Caco-2 (cell line): ENCODE measurements around the gene PROCR. TPM values are rescaled to one million over a fixed set of nuclear protein-coding genes. Genes with fewer than 3 reads are reported as not detected.
A peak's percentile ranks its signal among the peaks of the same experiment; 100 is the strongest.
"Not testable (repeated sequence)": the region's sequence is repeated elsewhere in the genome, so short reads cannot be mapped to it uniquely, and the experiment has no call there.

Source experiments
- BruUV-seq: library from RNA; stranded (reverse); fragments of 400-500 nt; replicated peaks from 2 replicates; lab custom pipeline; 2021; lab: Mats Ljungman, UMichigan
- CTCF ChIA-PET: fragments of 300-600 bp; sonication (Branson Sonifier 250); formaldehyde crosslinking; loops from one replicate; lab custom pipeline; 2022; ENCODE audit warnings: antibody characterized with exemption; lab: Charles Lee
- POLR2A ChIA-PET: fragments of 300-600 bp; sonication (Branson Sonifier 250); formaldehyde crosslinking; loops from one replicate; lab custom pipeline; 2022; ENCODE audit warnings: antibody characterized with exemption; lab: Charles Lee
- DNase-seq, 2 experiments: peaks; one replicate each; pipeline versions ENCODE4 v3.0.0 to v3.0.0-alpha.2; 2020 to 2022
- H3K27me3 ChIP-seq: replicated peaks from 2 replicates; pipeline ENCODE4 v1.6.0; 2011; ENCODE audit warnings: low read length; ENCODE audit not compliant: control insufficient read depth, insufficient read depth
- H3K36me3 ChIP-seq: 2 replicates; pipeline ENCODE4 v1.5.1; 2011; ENCODE audit warnings: low read length; ENCODE audit not compliant: control insufficient read depth, insufficient read depth
- H3K4me1 ChIP-seq: fragments of 250-450 bp; sonication (Bioruptor Pico); 2 replicates; pipeline ENCODE4 v1.5.1; 2020; ENCODE audit warnings: mild to moderate bottlenecking
- H3K4me3 ChIP-seq: 2 replicates; pipeline ENCODE4 v1.5.1; 2011; ENCODE audit warnings: low read depth, mild to moderate bottlenecking, control low read depth, low read length
- H3K9me3 ChIP-seq: fragments of 250-450 bp; sonication (Bioruptor Pico); 2 replicates; pipeline ENCODE4 v1.5.1; 2020; ENCODE audit warnings: mild to moderate bottlenecking, moderate library complexity
- H3K27ac Mint-ChIP-seq: one replicate; pipeline ENCODE4 v1.8.0; 2022; ENCODE audit warnings: mixed read lengths; ENCODE audit not compliant: unreplicated experiment
- H3K27me3 Mint-ChIP-seq: one replicate; pipeline ENCODE4 v1.8.0; 2022; ENCODE audit warnings: mixed read lengths; ENCODE audit not compliant: insufficient read depth, unreplicated experiment
- H3K36me3 Mint-ChIP-seq: one replicate; pipeline ENCODE4 v1.8.0; 2022; ENCODE audit warnings: mild to moderate bottlenecking, mixed read lengths; ENCODE audit not compliant: insufficient read depth, unreplicated experiment
- H3K4me1 Mint-ChIP-seq: one replicate; pipeline ENCODE4 v1.8.0; 2022; ENCODE audit warnings: low read depth, mixed read lengths; ENCODE audit not compliant: unreplicated experiment
- H3K4me3 Mint-ChIP-seq: one replicate; pipeline ENCODE4 v1.8.0; 2022; ENCODE audit warnings: mild to moderate bottlenecking, moderate library complexity, mixed read lengths; ENCODE audit not compliant: unreplicated experiment
- H3K9me3 Mint-ChIP-seq: one replicate; pipeline ENCODE4 v1.8.0; 2022; ENCODE audit warnings: mixed read lengths; ENCODE audit not compliant: unreplicated experiment
- CTCF ChIP-seq, 2 experiments: fragments of 200-600 bp in 1 of 2; IDR thresholded peaks; 1 replicate in 1 of 2; 2 replicates in 1 of 2; pipeline versions ENCODE4 v1.5.1 to v1.8.0; 2011 to 2022; ENCODE audit warnings: antibody characterized with exemption in 1 of 2, control low read depth in 1 of 2, inconsistent platforms in 1 of 2, low read depth in 1 of 2, low read length in 1 of 2, mild to moderate bottlenecking in 1 of 2, moderate library complexity in 1 of 2; ENCODE audit not compliant: insufficient read depth in 1 of 2, severe bottlenecking in 1 of 2, unreplicated experiment in 1 of 2
- intact Hi-C: fragments of 100-400 bp; cut with micrococcal nuclease; formaldehyde crosslinking; loops from one replicate; pipeline ENCODE4 v1.10.0; 2022; ENCODE audit not compliant: unreplicated experiment
- total RNA-seq: library from RNA; stranded (reverse); gene quantifications from 2 replicates; pipeline ENCODE4 v1.2.3, GENCODE V29; 2022

Gene PROCR
- total RNA-seq, 1 experiment from 2014 or later = 4.0 TPM

- Mint-ChIP-seq H3K4me3 (no peak overlapping the region), H3K27ac (peak overlapping the region; percentile 29), H3K27me3 (no peaks in the 10 kb centered on the region), H3K4me1 (peaks cover 52% of the 10 kb centered on the region), H3K9me3 (peaks cover 41% of the 10 kb centered on the region), H3K36me3 (peaks cover 5% of the 10 kb centered on the region)
- Histone ChIP-seq H3K27me3 (no peaks in the 10 kb centered on the region), H3K4me1 (peaks cover 61% of the 10 kb centered on the region), H3K36me3 (no peaks in the 10 kb centered on the region), H3K4me3 (no peak overlapping the region), H3K9me3 (peaks cover 21% of the 10 kb centered on the region)
- intact Hi-C loops = no loop called here
- no peak for DNase-seq
- CTCF ChIA-PET = interaction anchor here (0.6 to 4.5 kb wide), 5 partner anchors 17 to 131 kb away, joined by 3 to 37 read pairs (median 5); partner anchors contain the start of gene EDEM2
- BruUV-seq = no TSS peak
- POLR2A ChIA-PET = interaction anchor here (1.1 to 1.2 kb wide), 2 partner anchors 47 to 72 kb away, joined by 3 to 4 read pairs; no protein-coding TSS in a partner anchor
- TF ChIP-seq CTCF (IDR thresholded peaks at IDR 0.05; ENCODE audit: insufficient read depth in 1 of 2, low read depth in 1 of 2, low read length in 1 of 2, severe bottlenecking in 1 of 2, unreplicated experiment in 1 of 2) = no peak
These were observed 19.7 kb downstream of the PROCR start for GRCh38 chr20:35191419-35192117.

- Mint-ChIP-seq H3K27ac (peak overlapping the region; percentile 29), H3K27me3 (no peaks in the 10 kb centered on the region), H3K9me3 (peaks cover 49% of the 10 kb centered on the region), H3K36me3 (peaks cover 5% of the 10 kb centered on the region), H3K4me1 (peaks cover 46% of the 10 kb centered on the region), H3K4me3 (no peak overlapping the region)
- Histone ChIP-seq H3K27me3 (no peaks in the 10 kb centered on the region), H3K4me1 (peaks cover 55% of the 10 kb centered on the region), H3K4me3 (no peak overlapping the region), H3K36me3 (no peaks in the 10 kb centered on the region), H3K9me3 (peaks cover 28% of the 10 kb centered on the region)
- CTCF ChIA-PET = interaction anchor here (0.6 to 4.5 kb wide), 5 partner anchors 16 to 132 kb away, joined by 3 to 37 read pairs (median 4); partner anchors contain the start of gene EDEM2
- intact Hi-C loops = no loop called here
- no peak for TF ChIP-seq CTCF (IDR thresholded peaks at IDR 0.05; ENCODE audit: insufficient read depth in 1 of 2, low read depth in 1 of 2, low read length in 1 of 2, severe bottlenecking in 1 of 2, unreplicated experiment in 1 of 2)
- no TSS peak for BruUV-seq
- DNase-seq = peak; percentile 48 to 59
- POLR2A ChIA-PET = interaction anchor here (0.6 to 1.2 kb wide), 4 partner anchors 31 to 1702 kb away, joined by 3 to 4 read pairs (median 3); no protein-coding TSS in a partner anchor
These were observed 20.4 kb downstream of the PROCR start for GRCh38 chr20:35192118-35192872.

GRCh38 chr20:35193031-35193791 is 21.3 kb downstream of the PROCR start:
- H3K27me3 Mint-ChIP-seq, H3K4me3 Mint-ChIP-seq, H3K36me3 ChIP-seq, intact Hi-C loops, H3K36me3 Mint-ChIP-seq, DNase-seq, BruUV-seq, H3K27me3 ChIP-seq, H3K4me3 ChIP-seq: not testable (repeated sequence)
- H3K27ac Mint-ChIP-seq = peak overlapping the region; percentile 0
- CTCF ChIA-PET = interaction anchor here (0.7 to 4.5 kb wide), 4 partner anchors 15 to 235 kb away, joined by 3 to 37 read pairs (median 4); partner anchors contain the start of gene EDEM2
- POLR2A ChIA-PET = interaction anchor here (0.6 to 1.2 kb wide), 3 partner anchors 34 to 70 kb away, joined by 3 to 4 read pairs (median 3); partner anchors contain the start of gene EDEM2
- peaks cover 46% of the 10 kb centered on the region for H3K4me1 ChIP-seq
- peaks cover 30% of the 10 kb centered on the region for H3K9me3 ChIP-seq
- peaks cover 53% of the 10 kb centered on the region for H3K9me3 Mint-ChIP-seq
- H3K4me1 Mint-ChIP-seq = peaks cover 37% of the 10 kb centered on the region
